DMS53 treated with DMSO at 0.1 percent for 48 hours (cell line): Measurements from ENCODE around the gene ICA1L.
"Not testable (repeated sequence)": the region's sequence is repeated elsewhere in the genome, so short reads cannot be mapped to it uniquely, and the experiment has no call there.

Source experiments
- DNase-seq: peaks from one replicate; lab custom pipeline; 2025; ENCODE audit not compliant: unreplicated experiment; lab: John Stamatoyannopoulos, UW

ICA1L gene

DNA sequence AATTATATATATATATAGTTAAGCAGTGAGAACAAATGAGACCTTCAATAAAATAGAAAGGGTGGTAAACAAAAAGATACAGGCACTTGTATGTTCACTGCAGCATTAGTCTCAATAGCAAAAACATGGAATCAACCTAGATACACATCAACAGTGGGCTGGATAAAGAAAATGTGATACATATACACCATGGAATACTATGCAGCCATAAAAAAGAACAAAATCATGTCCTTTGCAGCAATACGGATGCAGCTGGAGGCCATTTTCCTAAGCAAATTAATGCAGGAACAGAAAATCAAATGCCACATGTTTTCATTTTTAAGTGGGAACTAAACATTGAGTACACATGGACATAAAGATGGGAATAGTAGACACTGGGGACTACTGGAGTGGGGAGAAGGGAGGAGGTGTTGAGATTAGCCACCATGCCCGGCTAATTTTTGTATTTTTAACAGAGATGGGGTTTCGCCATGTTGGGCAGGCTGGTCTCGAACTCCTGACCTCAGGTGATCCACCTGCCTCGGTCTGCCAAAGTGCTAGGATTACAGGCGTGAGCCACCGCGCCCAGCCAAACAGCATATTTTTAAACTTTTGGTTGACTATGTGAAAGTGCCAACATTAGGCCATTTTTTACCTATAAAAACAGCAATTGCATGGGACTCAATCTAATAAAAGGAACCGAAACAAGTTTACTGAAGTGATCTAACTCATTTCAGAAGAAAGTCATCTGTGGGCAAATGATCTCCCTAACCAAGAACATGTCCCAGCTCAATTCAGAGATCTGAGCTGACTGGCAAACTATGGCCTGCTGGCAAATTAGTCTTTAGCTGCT is 23.7 kb downstream of the ICA1L start:
- no peak for DNase-seq

DNA sequence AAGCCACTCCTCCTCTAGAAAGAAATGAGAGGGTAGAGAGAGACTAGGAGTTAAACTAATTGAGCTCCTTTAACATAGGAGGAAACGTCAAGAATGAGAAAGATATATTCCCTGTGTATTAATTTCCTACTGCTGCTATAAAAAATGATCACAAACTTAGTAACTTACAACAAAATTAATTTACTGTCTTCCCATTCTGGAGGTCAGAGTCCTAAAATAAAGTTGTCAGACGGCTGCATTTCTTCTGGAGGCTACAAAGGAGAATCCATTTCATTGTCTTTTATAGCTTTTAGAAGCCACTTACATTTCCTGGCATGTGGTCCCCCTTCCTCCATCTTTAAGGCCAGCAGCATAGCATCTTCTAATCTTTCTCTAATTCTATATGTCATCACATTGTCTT is 26.9 kb downstream of the ICA1L start:
- DNase-seq, result no peak

DNA sequence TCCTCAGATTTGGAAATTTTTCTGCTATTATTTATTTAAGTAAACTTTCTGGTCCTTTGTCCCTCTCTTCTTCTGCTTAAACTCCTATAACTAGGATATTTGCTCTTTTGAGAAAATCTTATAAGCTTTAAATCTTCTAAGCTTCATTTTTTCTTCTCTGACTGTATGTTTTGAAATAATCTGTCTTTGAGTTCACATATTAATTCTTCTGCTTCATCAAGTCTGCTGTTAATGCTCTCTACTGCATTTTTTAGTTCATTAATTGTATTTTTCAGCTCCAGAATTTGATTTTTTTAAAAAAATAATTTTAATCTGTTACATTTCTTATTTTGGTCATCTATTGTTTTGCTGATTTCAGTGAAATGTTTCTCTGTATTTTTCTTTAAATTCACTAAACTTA is 28.9 kb downstream of the ICA1L start:
- no peak for DNase-seq

DNA sequence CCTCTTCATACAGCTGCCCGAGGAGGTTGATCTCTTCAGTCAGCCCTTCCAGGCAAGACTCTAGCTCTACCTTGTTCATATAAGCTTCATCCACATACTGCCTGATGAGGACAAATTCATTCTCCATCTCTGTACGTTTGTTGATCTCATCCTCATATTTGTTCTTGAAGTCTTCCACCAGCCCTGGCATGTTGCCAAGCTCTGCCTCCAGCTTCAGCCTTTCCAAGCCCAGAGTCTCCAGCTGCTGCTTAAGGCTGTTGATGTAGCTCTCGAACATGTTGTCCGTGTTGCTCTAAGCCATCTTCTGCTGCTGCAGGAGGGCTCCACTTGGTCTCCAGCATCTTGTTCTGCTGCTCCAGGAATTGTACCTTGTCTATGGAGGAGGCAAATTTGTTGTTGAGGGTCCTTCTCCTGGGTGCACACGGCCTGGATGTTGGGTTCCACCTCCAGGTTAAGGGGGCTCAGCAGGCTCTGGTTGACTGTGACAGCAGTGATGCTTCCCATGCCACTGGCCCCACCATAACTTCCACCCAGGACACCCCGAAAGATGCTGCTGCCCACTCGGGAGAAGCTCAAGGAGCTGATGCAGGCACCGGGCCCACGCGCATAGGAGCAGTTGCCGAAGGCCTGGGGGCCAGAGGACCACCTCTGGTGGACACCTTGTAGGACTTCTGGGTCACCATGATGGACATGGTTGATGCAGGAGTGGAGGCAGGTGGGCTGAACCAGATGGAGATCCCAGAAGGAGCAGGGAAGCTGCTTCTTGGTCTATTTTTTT is 30.3 kb downstream of the ICA1L start:
- DNase-seq, result no peak

DNA sequence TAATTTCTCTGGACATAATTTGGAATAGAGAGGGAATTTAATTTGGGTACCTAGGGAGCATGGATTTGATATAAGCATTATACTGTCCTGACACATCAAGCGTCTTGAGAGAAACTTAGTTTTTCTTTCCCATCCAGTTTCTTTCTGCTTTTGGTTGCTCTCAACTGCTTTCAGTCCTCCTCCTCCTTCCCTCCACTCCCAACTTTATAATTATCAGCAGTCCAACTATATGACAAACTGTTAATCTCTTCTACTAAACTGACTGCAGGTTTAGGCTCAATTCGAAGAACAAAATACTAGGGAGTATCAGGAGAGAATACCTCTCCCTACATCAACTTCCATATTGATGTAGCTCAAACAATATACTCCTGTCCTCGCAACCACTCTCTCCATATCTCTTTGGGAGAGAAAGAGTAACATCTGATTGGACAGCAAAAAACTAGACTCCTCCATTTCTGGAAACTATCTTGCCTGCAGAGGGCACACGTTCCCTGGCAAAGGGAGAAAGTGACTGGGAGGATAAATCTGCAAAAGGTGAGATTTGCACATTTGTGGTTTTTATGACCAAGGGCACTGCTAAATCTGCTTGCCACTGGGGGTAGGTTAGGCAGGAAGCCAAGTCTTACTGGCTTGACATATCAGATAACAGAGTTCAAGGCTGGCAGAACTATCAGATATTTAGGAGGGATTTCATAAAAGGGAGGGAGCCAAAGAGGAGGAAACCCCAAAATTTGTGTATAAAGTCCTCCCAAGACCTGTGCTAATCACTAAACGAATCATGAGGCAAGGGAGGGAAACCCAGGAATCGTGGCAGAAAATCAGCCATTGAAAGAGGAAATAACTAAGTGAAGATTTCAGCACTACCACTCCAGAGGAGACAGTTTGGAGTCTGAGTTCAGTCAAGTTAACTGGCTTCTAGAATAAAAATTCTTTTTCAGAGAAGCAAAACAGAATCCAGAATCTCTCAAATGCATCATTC is 40.0 kb downstream of the ICA1L start:
- DNase-seq, result peak; percentile 73

DNA sequence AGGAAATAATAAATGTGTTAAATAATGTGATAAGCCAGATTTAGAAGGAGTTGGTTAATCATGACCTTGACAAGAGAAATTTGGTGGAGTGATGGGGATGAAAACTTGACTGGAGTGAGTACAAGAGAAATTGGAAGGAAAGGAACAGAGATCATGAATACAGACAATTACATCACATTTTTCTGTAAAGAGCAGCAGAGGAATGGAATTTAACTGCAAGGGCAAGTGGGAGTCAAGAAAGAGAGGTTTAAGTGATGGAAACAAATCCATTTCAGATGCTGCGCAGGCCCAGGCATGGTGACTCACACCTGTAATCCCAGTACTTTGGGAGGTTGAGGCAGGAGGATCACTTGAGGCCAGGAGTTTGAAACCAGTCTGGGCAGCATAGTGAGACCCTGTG is 46.7 kb downstream of the ICA1L start:
- no peak for DNase-seq

DNA sequence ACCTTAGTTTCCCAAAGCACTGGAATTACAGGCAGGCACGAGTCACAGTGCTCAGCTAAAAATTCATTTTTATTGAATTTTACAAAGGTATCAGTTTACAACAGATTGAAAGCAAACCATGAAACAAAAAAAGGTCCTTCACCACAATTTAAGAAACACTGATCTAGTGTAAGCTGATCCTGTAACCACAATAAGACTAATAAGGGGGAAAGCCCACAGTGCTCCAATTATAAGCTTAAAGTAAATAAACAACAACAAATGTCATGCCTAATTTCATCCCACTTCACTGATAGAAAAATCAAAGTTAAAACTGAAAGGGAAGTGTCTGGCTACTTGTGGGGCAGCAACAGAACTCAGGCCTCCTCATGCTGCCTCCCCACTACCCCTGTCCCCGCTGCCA is 49.2 kb downstream of the ICA1L start:
- no peak for DNase-seq

DNA sequence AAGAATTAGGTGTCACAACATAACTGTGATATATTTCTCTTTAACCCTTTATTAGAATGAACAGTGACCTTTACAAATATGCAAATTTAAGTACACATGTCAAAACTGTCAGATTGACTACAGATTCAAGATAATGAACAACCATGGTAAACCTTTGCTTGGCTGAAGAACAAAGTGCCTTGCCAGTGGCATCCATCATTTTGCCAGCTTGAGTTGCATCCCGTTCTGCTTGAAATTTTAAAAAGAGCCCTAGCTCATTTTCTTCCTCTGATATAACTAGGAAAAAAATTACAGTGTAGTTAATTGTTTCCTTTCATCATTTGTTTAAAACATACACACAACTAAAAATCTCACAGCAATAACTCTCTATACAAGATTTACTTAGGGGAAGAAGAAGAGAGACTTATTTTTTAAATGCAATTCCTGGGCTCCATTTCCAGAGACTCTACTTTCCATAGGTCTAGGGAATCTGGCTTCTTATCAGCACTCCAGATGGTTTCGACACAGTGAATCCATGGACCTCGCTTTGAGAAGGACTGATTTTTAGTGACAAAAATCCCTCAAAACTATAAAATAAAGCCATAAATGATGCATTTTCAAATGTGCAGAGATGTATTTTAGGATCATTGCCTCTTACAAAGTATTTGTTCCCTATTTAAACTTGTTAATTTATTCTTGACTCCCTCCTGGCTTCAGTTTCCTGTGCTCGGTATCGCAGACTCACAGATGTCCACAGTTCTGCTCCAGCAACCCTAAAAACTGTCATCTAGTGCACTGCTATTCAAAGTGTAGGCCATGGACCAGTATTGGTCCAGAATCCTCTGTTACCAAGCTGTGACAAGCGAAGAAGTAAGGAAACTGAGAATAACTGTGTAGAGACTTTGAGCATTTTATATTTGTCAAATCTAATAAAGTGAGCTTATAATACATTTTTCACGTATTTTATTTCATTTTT is 50.1 kb downstream of the ICA1L start:
- no peak for DNase-seq

DNA sequence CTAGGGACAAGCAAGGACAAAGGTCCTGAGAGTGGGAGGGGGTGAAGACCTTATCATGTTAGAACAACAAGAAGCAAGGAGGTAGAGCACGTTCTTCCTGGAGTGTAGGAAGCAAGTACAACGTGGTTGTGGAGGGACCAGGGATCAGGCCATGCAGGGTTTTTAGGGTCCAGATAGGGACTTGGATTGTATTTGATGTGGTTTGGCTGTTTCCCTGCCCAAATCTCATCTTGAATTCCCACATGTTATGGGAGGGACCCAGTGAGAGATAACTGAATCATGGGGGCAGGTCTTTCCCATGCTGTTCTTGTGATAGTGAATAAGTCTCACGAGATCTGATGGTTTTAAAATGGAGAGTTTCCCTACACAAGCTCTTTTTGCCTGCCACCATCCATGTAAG is 53.2 kb downstream of the ICA1L start:
- no peak for DNase-seq

DNA sequence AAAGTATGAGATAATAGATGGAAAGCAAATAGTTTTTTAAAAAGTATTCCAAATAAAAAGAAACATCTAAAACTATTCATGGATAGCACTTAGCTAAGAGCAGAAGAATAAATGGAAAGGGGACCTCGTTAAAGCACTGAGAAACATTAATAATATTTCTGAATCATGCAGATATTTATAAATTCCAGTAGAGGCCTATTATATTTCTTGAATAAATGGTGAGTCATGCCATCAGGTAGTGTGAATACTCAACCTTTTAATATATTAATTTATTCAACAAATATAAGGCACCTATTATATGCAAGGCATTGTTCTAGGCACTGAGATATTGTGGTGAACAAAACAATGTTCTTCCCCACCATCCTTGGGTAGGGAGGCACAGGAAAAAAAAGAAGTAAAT is 53.8 kb downstream of the ICA1L start:
- no peak for DNase-seq

DNA sequence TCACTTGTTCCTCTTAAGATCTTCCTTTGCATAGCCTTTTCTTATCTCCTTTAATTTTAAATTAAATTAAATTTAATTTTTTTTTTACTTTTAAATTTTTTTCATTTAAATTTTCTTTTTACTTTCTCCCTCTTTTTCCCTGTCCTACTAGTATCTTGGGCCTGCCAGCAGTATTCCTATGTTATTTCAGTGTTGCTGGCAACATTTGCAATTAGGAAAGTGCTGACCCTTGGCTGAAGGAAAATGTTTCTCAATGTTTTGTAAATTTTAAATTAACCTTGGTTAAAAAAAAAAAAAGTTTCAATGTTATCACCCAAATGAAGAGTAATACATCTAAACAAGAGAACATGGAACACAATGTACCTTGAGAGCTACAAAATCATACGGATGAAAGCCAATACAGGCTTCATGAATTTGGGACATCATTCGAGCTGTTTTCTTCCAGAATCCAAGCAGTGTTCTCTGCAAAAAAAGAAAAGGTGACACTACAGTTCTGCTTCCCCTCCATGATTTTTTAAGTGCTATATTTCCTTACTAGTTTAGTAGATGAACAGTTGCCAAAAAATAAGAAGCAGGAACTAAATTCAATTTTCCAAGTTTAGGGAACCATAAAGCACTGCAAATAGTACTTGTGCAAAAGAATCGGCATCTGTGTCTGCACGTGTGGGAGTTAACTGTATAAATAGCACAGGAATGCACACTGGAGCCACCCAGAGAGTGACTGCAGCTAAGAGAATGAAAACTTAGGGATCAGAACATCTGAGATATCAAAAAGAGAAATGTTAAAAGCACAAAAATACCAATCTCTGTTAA is 55.8 kb downstream of the ICA1L start:
- no peak for DNase-seq

DNA sequence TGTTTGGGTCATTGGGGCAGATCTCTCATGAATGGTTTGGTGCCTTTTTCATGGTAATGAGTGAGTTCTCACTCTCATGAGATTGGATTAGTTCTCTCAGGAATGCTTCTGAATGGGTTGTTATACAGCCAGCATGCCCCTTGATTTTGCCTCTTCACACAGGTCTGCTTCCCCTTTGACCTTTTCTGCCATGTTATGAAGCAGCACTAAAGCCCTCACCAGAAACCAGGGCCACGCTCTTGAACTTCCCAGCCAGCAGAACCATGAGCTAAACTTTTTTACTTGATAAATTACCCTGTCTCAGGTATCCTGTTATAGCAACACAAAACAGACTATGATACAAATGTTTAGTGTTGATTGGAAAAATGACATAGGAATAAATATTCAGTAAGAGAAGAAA is 57.3 kb downstream of the ICA1L start:
- DNase-seq, result no peak

DNA sequence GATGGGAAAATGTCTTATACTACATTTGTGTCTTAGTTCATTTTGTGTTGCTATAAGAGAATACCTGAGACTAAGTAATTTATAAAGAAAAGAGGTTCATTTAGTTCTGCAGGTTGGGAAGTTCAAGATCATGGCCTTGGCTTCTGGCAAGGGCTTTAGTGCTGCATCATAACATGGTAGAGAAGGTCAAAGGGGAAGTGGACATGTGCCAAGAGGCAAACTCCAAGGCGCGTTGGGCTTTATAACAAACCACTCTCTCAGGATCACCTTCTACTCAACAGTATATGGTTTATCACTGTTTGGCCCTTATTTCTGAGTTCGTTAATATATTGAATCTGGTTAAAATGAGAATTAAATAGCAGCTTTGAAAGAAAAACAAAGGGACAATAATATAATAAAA is 58.2 kb downstream of the ICA1L start:
- no peak for DNase-seq

DNA sequence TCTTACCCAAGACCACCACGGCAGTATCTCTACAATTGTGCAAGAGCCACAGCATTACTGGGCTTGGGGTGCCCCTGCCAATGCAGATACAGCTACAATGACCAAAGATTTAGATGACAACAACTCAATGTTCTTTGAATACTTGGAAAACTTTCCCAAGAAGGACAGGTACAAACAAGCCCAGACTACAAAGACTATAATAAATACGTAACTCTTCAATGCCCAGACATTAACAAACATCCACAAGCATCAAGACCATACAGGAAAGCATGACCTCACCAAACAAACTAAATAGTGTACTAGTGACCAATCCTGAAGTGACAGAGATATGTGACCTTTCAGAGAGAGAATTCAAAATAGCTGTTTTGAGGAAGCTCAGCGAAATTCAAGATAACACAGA is 62.8 kb downstream of the ICA1L start:
- DNase-seq, result no peak

DNA sequence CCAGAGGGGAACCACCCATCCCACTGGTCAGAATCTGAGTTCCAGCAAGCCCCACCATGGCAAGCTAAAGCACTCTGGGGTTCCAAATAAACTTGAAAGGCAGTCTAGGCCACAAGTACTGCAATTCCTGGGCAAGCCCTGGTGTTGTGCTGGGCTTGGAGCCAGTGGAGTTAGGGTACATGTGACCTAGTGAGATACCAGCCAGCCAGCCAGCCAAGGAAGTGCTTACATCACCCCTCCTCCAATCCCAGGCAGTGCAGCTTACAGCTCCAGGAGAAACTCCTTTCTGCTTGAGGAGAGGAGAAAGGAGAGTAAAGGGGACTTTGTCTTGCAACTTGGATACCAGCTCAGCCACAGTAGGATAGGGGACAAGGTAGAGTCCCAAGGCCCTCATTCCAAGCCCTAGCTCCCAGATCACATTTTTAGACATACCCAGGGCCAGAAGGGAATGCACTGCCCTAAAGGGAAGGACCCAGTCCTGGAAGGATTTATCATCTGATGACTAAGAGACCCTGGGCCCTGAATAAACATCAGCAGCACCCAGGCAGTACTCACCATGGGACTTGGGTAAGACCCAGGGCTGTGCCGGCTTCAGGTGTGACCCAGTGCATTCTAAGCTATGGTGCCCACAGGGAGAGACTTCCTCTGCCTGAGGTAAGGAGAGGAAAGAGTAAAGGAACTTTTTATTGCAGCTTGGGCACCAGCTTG is 64.0 kb downstream of the ICA1L start:
- DNase-seq, result not testable (repeated sequence)

DNA sequence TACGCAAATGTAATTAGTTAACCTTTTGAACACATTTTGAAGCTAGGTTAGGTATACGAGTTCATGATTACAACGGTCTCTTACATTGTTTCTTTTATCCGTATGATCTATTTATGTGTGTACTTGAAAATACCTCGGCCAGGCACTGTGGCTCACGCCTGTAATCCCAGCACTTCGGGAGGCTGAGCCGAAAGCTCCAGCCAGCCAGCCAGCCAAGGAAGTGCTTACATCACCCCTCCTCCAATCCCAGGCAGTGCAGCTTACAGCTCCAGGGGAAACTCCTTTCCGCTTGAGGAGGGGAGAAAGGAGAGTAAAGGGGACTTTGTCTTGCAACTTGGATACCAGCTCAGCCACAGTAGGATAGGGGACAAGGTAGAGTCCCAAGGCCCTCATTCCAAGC is 65.7 kb downstream of the ICA1L start:
- not testable (repeated sequence) for DNase-seq

DNA sequence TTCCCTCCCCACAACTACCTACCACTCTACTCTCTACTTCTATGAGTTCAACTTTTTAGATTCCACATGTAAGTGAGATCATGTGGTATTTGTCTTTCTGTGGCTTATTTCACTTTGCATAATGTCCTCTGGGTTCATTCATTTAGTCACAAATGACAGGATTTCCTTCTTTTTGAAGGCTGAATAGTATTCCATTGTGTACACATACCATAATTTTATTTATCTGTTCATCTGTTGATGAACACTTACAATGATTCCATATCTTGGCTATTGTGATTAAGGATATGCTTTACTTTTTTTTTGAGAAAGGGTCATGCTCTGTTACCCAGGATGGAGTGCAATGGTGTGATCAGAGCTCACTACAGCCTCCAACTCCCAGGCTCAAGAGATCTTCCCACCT is 73.6 kb downstream of the ICA1L start:
- no peak for DNase-seq

DNA sequence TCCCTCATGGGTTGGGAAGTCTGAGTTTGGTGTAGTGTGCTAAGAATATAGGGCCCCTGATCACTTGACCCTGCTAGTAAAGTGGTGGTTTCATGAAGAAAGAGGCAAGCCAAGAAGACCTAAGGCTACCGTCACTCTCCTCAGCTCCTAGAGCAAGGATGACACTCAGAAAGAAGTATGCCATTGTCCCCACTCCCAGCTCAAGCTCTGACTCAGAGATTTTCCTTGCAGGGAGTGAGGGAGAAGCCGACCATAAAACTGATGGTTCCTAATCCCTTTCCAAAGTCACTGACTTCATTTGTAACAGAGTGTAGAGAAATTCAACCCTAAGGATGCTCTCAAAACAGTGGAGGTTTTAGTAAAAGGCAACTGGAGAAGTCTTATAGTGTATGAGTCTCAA is 80.9 kb downstream of the ICA1L start:
- DNase-seq, result no peak

DNA sequence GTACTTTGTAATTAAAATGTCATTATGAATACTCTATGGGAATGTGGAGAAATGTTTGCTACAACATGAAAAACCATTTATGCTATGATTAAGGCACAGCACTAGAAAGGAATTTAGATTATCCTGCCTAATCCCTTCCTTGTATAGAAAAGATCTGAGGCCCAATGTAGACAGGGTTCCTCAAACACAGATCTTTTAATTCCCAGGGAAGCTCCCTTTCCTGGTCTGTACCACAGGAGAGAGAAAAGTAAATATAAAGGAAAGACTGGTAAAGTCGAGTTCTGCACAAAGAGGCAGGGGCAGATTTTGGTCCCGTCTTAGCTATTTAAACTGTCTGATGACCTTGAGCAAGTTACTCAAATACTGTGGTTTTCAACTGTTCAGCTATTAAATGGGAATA is 84.7 kb downstream of the ICA1L start:
- no peak for DNase-seq
